ENCODE measurements around the gene RBM15B. TPM values are rescaled to one million over a fixed set of nuclear protein-coding genes. Genes with fewer than 3 reads are reported as not detected.
A peak's percentile ranks its signal among the peaks of the same experiment; 100 is the strongest.
"Not testable (repeated sequence)": the region's sequence is repeated elsewhere in the genome, so short reads cannot be mapped to it uniquely, and the experiment has no call there.

Gene RBM15B
- total RNA-seq, 1 donor from 2014 or later, result 68.3 TPM

- Mint-ChIP-seq H3K27me3 (ENCODE audit: low read depth) (no peaks in the 10 kb centered on the region), H3K4me3 (no peak overlapping the region), H3K36me3 (peaks cover 23% of the 10 kb centered on the region), H3K9me3 (peaks cover 8% of the 10 kb centered on the region), H3K27ac (no peak overlapping the region), H3K4me1 (no peaks in the 10 kb centered on the region)
- no peak for DNase-seq (ENCODE audit: low spot score in 2 of 2, unreplicated experiment in 2 of 2)
- no peak for TF ChIP-seq CTCF (IDR thresholded peaks at IDR 0.05; ENCODE audit: unreplicated experiment)
Measured at GRCh38 chr3:51360806-51361205, 30.3 kb upstream of the RBM15B start.

- DNase-seq (ENCODE audit: low spot score in 2 of 2, unreplicated experiment in 2 of 2), result no peak
- H3K9me3 Mint-ChIP-seq, result peaks cover 10% of the 10 kb centered on the region
- TF ChIP-seq CTCF (IDR thresholded peaks at IDR 0.05; ENCODE audit: unreplicated experiment), result no peak
- H3K27me3 Mint-ChIP-seq (ENCODE audit: low read depth), result no peaks in the 10 kb centered on the region
- no peak overlapping the region for H3K27ac Mint-ChIP-seq
- H3K4me1 Mint-ChIP-seq, result no peaks in the 10 kb centered on the region
- peaks cover 27% of the 10 kb centered on the region for H3K36me3 Mint-ChIP-seq
- H3K4me3 Mint-ChIP-seq, result no peak overlapping the region
Measured at GRCh38 chr3:51361746-51362145, 29.3 kb upstream of the RBM15B start.

- no peak overlapping the region for H3K27ac Mint-ChIP-seq
- H3K9me3 Mint-ChIP-seq, result peaks cover 18% of the 10 kb centered on the region
- no peaks in the 10 kb centered on the region for H3K4me1 Mint-ChIP-seq
- TF ChIP-seq CTCF (IDR thresholded peaks at IDR 0.05; ENCODE audit: unreplicated experiment), result no peak
- H3K4me3 Mint-ChIP-seq, result no peak overlapping the region
- H3K36me3 Mint-ChIP-seq, result peaks cover 35% of the 10 kb centered on the region
- H3K27me3 Mint-ChIP-seq (ENCODE audit: low read depth), result no peaks in the 10 kb centered on the region
- no peak for DNase-seq (ENCODE audit: low spot score in 2 of 2, unreplicated experiment in 2 of 2)
Measured at GRCh38 chr3:51362476-51362875, 28.6 kb upstream of the RBM15B start.

GRCh38 chr3:51368276-51368675 lies 22.8 kb upstream of the RBM15B start:
- Mint-ChIP-seq H3K36me3 (peaks cover 33% of the 10 kb centered on the region), H3K9me3 (peaks cover 18% of the 10 kb centered on the region)
- not testable (repeated sequence) for H3K4me3 Mint-ChIP-seq; H3K27ac Mint-ChIP-seq; H3K4me1 Mint-ChIP-seq; H3K27me3 Mint-ChIP-seq (ENCODE audit: low read depth)
- DNase-seq (ENCODE audit: low spot score in 2 of 2, unreplicated experiment in 2 of 2), result peak in 1 of 2 experiments; percentile 14

- H3K27ac Mint-ChIP-seq, result no peak overlapping the region
- DNase-seq (ENCODE audit: low spot score in 2 of 2, unreplicated experiment in 2 of 2), result no peak
- H3K27me3 Mint-ChIP-seq (ENCODE audit: low read depth), result no peaks in the 10 kb centered on the region
- no peaks in the 10 kb centered on the region for H3K4me1 Mint-ChIP-seq
- H3K36me3 Mint-ChIP-seq, result peaks cover 9% of the 10 kb centered on the region
- H3K9me3 Mint-ChIP-seq, result peaks cover 4% of the 10 kb centered on the region
- TF ChIP-seq CTCF (IDR thresholded peaks at IDR 0.05; ENCODE audit: unreplicated experiment), result peak; percentile 63
- H3K4me3 Mint-ChIP-seq, result no peak overlapping the region
Measured at GRCh38 chr3:51371943-51372557, 19.0 kb upstream of the RBM15B start.

GRCh38 chr3:51373658-51374421 lies 17.2 kb upstream of the RBM15B start:
- Mint-ChIP-seq H3K27me3 (ENCODE audit: low read depth) (no peaks in the 10 kb centered on the region), H3K4me3 (no peak overlapping the region), H3K36me3 (no peaks in the 10 kb centered on the region), H3K4me1 (no peaks in the 10 kb centered on the region), H3K9me3 (no peaks in the 10 kb centered on the region), H3K27ac (no peak overlapping the region)
- no peak for TF ChIP-seq CTCF (IDR thresholded peaks at IDR 0.05; ENCODE audit: unreplicated experiment)
- DNase-seq (ENCODE audit: low spot score in 2 of 2, unreplicated experiment in 2 of 2), result no peak

Data from mesothelial cell of epicardium (in vitro differentiated cells).